Midbrain (tissue), 1 donor: ENCODE results near the gene ADGRG6.
"Not testable (repeated sequence)": the region's sequence is repeated elsewhere in the genome, so short reads cannot be mapped to it uniquely, and the experiment has no call there.

Experiments
- DNase-seq: peaks from one replicate; lab custom pipeline; 2025; lab: John Stamatoyannopoulos, UW

ADGRG6 gene

DNA sequence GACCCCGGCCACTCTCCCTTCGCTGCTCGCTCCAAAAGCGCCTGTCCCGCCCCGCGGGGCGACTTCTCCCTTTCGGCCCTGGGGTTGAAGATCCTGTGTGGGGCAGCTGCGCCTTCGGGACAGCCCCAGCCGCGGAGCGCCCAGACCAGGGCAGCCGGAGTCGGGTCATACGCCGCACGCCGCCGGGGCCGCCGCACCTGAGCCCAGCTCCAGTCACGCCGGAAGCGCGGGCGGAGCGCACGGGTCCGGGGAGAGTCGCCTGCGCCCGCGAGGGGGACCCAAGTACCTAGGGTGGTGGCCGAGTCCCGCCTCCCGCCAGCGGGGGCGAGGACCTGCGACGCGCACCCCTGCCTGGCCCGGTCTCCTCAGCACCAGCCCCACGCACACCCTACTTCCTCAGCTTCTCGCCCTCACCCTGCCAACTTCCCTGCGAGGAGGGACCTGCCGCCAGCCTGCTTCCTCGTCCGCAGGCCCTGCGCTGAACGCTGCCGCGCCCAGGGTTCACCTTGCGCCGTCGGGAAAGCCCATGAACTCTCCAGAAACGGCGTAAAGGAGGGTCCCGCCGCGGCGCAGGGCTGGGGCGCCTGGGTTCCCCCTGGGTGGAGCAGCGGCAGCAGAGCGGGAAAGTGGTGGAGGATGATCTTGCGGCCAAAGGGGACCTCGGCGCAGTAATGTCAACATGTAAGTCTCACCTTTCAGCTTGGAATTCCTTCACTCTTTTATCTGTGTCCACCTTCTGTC, at the start of gene ADGRG6:
Gene ADGRG6, plus strand, starts transcription at position 357 of the 741 bp plus-strand sequence. Its CDS starts 323 bp downstream, at position 680.
- no peak for DNase-seq

DNA sequence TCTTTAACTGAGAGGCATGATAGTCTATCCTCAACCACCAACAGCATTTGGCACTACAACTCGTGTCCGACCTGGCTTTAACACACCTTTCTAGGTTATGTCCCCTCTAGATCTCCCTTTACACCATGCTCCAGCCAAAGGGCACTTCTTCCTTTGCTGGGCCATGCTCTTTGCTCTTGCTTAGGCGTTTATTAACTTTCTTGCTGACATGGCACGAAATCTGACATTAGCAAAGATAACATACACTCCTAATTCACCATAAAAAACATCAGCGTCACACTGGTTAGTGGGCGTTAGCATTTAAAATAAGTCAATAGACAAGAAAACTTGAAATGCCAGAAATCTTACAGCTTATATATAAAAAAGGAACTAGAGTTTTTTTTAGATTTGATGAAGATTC, 47.3 kb upstream of the ADGRG6 start:
- DNase-seq = no peak

- no peak for DNase-seq
These were observed 46.0 kb upstream of the ADGRG6 start for GRCh38 chr6:142255785-142256184.

- no peak for DNase-seq
These were observed 43.5 kb upstream of the ADGRG6 start for GRCh38 chr6:142258305-142258704.

- DNase-seq = no peak
These were observed 43.0 kb upstream of the ADGRG6 start for GRCh38 chr6:142258757-142259156.

DNA sequence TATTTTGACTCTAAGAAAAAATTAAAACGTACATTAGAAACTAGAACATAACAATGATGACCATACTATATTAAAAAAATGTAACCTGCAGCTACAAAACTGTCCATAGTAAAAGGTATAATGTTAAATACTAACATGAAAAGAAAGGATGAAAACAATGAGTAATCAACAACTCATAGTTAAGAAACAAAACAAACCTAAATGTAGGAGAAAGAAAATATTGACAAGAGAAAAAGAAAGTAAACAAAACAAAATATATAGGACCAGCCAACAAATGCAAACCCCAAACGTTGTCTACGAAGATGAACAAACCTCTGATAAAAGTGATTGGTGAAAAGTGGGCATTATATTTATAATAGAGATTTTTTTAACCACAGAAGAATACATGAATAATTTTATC, 41.1 kb upstream of the ADGRG6 start:
- no peak for DNase-seq

DNA sequence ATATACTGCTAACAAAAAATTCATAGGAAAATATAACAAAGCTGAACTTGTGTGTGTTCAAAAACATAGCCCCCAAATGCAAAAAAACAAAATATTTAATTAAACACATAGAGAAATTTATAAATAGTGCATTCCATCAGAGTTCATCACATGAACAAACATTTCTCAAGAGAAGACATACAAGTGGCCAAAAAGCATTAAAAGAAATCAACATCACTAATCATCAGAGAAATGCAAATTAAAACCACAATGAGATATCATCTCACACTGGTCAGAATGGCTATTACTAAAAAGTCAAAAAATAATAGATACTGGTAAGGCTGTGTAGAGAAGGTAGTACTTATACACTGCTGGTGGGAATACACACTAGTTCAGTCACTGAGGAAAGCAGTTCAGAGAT, 39.6 kb upstream of the ADGRG6 start:
- DNase-seq = no peak

DNA sequence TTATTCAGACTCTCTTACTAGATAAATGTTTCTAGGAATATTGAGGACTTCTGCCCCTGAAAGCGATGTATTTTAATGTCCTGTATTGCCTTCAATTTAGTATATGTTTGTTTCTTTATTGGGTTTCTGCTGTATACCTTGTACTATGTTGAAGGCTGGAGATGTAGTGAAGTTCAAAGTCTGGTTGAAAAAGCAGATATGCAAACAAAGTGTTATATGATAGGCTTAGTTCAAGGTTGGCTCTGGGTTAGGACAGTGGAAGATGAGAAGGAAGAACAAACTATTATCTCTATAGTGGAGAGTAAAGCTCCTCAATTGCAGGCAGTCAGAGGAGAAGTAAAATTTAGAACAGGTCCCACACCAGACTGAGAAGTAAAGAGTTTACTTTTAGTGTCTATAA, 36.3 kb upstream of the ADGRG6 start:
- DNase-seq = no peak

DNA sequence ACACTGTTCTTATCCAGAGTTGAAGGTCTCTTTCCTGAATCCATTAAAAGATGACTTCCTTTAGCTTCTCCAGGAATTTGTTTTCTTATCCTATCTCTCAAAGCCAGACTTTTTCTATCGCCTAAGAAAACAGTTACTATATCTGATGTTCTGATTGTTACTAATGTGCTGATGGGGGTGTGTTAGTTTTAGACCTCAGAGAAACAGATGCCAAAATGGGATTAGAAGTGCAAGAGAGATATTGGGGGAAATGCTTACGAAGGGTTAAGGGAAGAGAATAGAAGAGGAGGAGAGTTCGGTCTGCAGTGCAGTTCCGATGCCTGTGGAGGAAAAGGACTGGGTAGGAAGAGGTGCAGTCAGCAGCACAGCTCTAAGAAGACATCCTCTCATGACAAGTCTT, 35.7 kb upstream of the ADGRG6 start:
- DNase-seq = no peak

- DNase-seq = no peak
These were observed 30.3 kb upstream of the ADGRG6 start for GRCh38 chr6:142271476-142271875.

DNA sequence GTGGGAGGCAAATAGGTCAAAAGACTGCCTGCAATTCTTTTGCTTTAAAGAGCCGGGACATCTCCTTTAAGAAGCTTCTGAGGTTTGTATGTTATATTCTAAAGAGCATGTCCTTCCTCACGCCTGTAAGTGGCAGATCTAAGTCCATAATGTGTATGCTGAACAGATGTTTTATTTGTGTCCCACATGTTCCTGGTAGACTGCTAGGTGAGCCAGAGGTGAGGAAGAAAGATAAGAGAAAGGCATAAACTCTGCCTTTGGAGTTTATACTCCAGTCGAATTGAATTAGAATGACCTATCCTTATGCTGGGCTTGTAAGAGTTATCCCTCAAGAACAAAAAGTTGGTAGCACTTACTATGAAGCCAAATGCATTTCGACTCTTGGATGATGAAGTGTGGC, 27.2 kb upstream of the ADGRG6 start:
- no peak for DNase-seq

GRCh38 chr6:142275236-142276006, 26.4 kb upstream of the ADGRG6 start:
- DNase-seq = no peak

DNA sequence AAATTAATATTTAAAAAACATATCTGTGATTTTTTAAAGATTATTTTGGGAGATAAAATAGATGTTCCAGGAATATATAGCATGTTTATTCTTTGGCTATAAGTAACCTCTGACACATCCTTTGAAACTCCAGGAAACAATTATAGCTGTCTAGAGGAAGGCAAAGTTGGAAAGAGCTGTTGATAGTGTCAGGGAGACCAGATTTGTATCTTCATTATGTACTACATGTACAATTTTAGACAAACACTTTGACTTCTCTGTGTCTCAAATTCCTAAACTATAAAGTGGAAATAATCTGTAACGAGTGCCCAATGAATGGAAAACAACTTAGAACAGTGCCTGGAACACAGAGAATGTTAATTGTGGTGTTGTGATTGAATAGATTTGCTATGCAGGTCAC, 25.6 kb upstream of the ADGRG6 start:
- DNase-seq = no peak

DNA sequence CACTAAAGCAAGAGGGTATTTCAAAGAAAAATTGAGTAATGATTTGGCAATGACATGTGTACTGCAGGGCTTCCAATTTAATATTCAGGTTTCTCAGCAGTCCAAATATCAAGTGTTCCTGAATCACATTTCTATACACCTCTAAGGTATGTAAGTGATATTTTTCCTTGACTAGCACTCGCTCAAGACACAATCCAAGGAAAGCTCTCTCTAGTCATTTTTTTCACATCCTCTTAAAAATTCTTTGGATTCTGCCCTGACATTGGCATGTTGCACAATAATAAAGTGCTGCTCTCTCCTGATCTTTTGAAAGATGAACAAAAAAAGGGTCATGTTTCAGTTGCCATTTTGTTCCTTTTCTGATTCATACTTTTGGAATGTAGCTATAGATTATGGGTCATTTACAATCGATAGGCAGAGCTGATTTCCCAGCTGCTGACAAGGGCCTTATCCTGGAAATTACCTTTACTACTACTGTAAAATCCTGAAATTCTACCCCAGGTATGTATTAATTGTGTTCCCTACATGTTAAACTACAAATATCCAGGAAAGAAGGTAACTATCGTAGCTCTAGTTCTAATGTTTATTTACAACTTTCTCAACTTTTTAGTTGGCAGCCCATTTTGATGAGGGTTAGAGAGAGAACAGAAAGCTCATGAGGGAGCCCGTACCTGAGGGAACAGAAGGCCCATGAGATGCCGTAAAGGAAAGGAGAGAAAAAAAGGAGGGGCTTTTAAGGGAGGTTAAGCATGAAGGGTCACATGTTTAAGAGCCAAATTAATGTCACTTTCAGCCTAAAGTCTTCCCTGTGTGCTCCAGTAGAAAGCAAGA, 22.2 kb upstream of the ADGRG6 start:
- no peak for DNase-seq

- no peak for DNase-seq
These were observed 21.5 kb upstream of the ADGRG6 start for GRCh38 chr6:142280265-142280664.

- DNase-seq = no peak
These were observed 20.9 kb upstream of the ADGRG6 start for GRCh38 chr6:142280927-142281326.

- not testable (repeated sequence) for DNase-seq
These were observed 18.7 kb upstream of the ADGRG6 start for GRCh38 chr6:142283138-142283537.

DNA sequence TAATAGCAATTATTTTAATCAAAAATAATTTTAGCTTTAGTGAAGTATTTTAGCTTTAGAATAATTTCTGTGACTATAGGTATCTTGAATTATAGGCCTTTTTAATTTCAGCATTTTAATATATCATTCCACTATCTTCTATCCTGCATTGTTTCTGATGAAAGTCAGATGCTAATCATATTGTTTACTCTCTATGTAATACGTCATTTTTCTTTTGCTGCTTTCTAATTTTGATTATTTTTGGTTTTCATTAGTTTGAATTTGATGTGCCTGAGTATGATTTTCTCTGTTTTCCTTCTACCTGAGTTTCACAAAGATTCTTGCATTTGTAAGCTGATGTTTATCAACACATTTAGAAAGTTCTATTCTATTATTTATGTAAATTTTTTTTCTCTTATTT, 17.4 kb upstream of the ADGRG6 start:
- DNase-seq = no peak

GRCh38 chr6:142285235-142286087, 16.3 kb upstream of the ADGRG6 start:
- no peak for DNase-seq

- no peak for DNase-seq
These were observed 15.8 kb upstream of the ADGRG6 start for GRCh38 chr6:142286088-142286409.

- DNase-seq = no peak
These were observed 12.1 kb upstream of the ADGRG6 start for GRCh38 chr6:142289687-142290086.

- no peak for DNase-seq
These were observed 11.0 kb upstream of the ADGRG6 start for GRCh38 chr6:142290851-142291250.
